IMR-90 (cell line): Measurements from ENCODE around the gene FAM174B. TPM values are rescaled to one million over a fixed set of nuclear protein-coding genes. Genes with fewer than 3 reads are reported as not detected.

ENCODE experiments used
- ATAC-seq: fragments of 200-7000 bp; cut with Tn5 transposase; 2 replicates; pipeline ENCODE4 v1.9.1; 2020; ENCODE audit warnings: low read depth, mild to moderate bottlenecking, moderate library complexity
- BruUV-seq: library from RNA; stranded (reverse); fragments of 400-500 nt; replicated peaks from 2 replicates; lab custom pipeline; 2021; lab: Mats Ljungman, UMichigan
- CTCF ChIA-PET: fragments of 300-600 bp; formaldehyde crosslinking; extraction: SDS; loops from one replicate; lab custom pipeline; 2021; ENCODE audit warnings: antibody characterized with exemption; lab: Yijun Ruan, JAX
- POLR2A ChIA-PET: fragments of 300-600 bp; sonication (Branson Sonifier 250); formaldehyde crosslinking; loops from one replicate; lab custom pipeline; 2022; ENCODE audit warnings: antibody characterized with exemption; ENCODE audit not compliant: unreplicated experiment; lab: Charles Lee
- DNase-seq: peaks from one replicate; pipeline ENCODE4 v3.0.0; 2013
- H2AFZ ChIP-seq: replicated peaks from 2 replicates; pipeline ENCODE3; 2013; ENCODE audit warnings: low read length, mild to moderate bottlenecking; ENCODE audit not compliant: poor library complexity
- H2AK5ac ChIP-seq: 2 replicates; pipeline ENCODE4 v1.6.1; 2013; ENCODE audit warnings: low read depth, low read length, inconsistent platforms
- H2AK9ac ChIP-seq: replicated peaks from 2 replicates; pipeline ENCODE3; 2013; ENCODE audit warnings: mild to moderate bottlenecking, low read depth, low read length, moderate library complexity; ENCODE audit not compliant: poor library complexity
- H2BK120ac ChIP-seq: 2 replicates; pipeline ENCODE4 v1.6.1; 2013; ENCODE audit warnings: low read depth, low read length, inconsistent platforms
- H2BK15ac ChIP-seq: 3 replicates; pipeline ENCODE4 v1.6.1; 2013; ENCODE audit warnings: low read depth, low read length, inconsistent platforms
- H2BK20ac ChIP-seq: 2 replicates; pipeline ENCODE4 v1.6.1; 2013; ENCODE audit warnings: low read depth, mild to moderate bottlenecking, inconsistent platforms, low read length, moderate library complexity
- H2BK5ac ChIP-seq: 2 replicates; pipeline ENCODE4 v1.6.1; 2013; ENCODE audit warnings: mild to moderate bottlenecking, low read depth, low read length, inconsistent platforms; ENCODE audit not compliant: poor library complexity, severe bottlenecking
- H3K14ac ChIP-seq: replicated peaks from 2 replicates; pipeline ENCODE4 v1.6.1; 2013; ENCODE audit warnings: low read depth, low read length, inconsistent platforms
- H3K18ac ChIP-seq: 2 replicates; pipeline ENCODE4 v1.6.1; 2013; ENCODE audit warnings: low read depth, low read length, control low read depth
- H3K23ac ChIP-seq: 2 replicates; pipeline ENCODE4 v1.6.1; 2013; ENCODE audit warnings: low read depth, low read length, inconsistent platforms
- H3K27ac ChIP-seq: 2 replicates; pipeline ENCODE4 v1.5.1; 2013; ENCODE audit warnings: mild to moderate bottlenecking, control low read depth, low read length; ENCODE audit not compliant: insufficient read depth
- H3K27me3 ChIP-seq: 2 replicates; pipeline ENCODE4 v1.6.1; 2013; ENCODE audit warnings: low read length; ENCODE audit not compliant: control insufficient read depth, insufficient read depth
- H3K36me3 ChIP-seq: 2 replicates; pipeline ENCODE4 v1.6.1; 2013; ENCODE audit warnings: low read length, mixed read lengths; ENCODE audit not compliant: control insufficient read depth, insufficient read depth
- H3K4ac ChIP-seq: 2 replicates; pipeline ENCODE4 v1.6.1; 2013; ENCODE audit warnings: low read depth, low read length, inconsistent platforms
- H3K4me1 ChIP-seq: 2 replicates; pipeline ENCODE4 v1.6.1; 2013; ENCODE audit warnings: low read length, mixed read lengths; ENCODE audit not compliant: control insufficient read depth, insufficient read depth
- H3K4me2 ChIP-seq: 2 replicates; pipeline ENCODE4 v1.6.1; 2013; ENCODE audit warnings: low read depth, mild to moderate bottlenecking, control low read depth, low read length, moderate library complexity
- H3K4me3 ChIP-seq: 2 replicates; pipeline ENCODE4 v1.5.1; 2013; ENCODE audit warnings: low read depth, mild to moderate bottlenecking, control low read depth, low read length, moderate library complexity; ENCODE audit not compliant: insufficient read depth
- H3K56ac ChIP-seq: 2 replicates; pipeline ENCODE4 v1.6.1; 2013; ENCODE audit warnings: low read length, inconsistent platforms; ENCODE audit not compliant: insufficient read depth; ENCODE audit errors: extremely low read depth
- H3K79me1 ChIP-seq, 2 experiments: 2 replicates each; pipeline ENCODE4 v1.6.1; 2013; ENCODE audit warnings: low read length in 2 of 2, inconsistent platforms in 1 of 2, low read depth in 1 of 2
- H3K9ac ChIP-seq: 2 replicates; pipeline ENCODE4 v1.6.1; 2013; ENCODE audit warnings: low read depth, low read length, control low read depth
- H3K9me1 ChIP-seq: 2 replicates; pipeline ENCODE4 v1.6.1; 2013; ENCODE audit warnings: low read length, inconsistent platforms; ENCODE audit not compliant: insufficient read depth
- H3K9me3 ChIP-seq: 2 replicates; pipeline ENCODE4 v1.6.1; 2013; ENCODE audit warnings: low read length; ENCODE audit not compliant: control insufficient read depth, insufficient read depth
- H4K20me1 ChIP-seq: 2 replicates; pipeline ENCODE4 v1.6.1; 2013; ENCODE audit warnings: low read length, inconsistent platforms; ENCODE audit not compliant: insufficient read depth
- H4K5ac ChIP-seq: 2 replicates; pipeline ENCODE4 v1.6.1; 2013; ENCODE audit warnings: mild to moderate bottlenecking, low read depth, low read length, control low read depth
- H4K8ac ChIP-seq, 2 experiments: 2 replicates each; pipeline ENCODE4 v1.6.1; 2013; ENCODE audit warnings: low read depth in 2 of 2, low read length in 2 of 2, control low read depth in 1 of 2, inconsistent platforms in 1 of 2
- H4K91ac ChIP-seq: 2 replicates; pipeline ENCODE4 v1.6.1; 2013; ENCODE audit warnings: low read depth, low read length, inconsistent platforms; ENCODE audit not compliant: insufficient read depth
- BHLHE40 ChIP-seq: fragments of 150-350 bp; IDR thresholded peaks from 2 replicates; pipeline ENCODE4 v1.6.1; 2016; ENCODE audit warnings: mild to moderate bottlenecking, low read depth, low read length
- CEBPB ChIP-seq: IDR thresholded peaks from 2 replicates; pipeline ENCODE4 v1.6.1; 2012; ENCODE audit warnings: low read depth, low read length, improper control_type of control experiment
- CHD1 ChIP-seq: IDR thresholded peaks from 2 replicates; pipeline ENCODE4 v1.6.1; 2012; ENCODE audit warnings: low read depth, low read length, improper control_type of control experiment
- CTCF ChIP-seq: conservative IDR thresholded peaks from 2 replicates; pipeline ENCODE4 v1.5.1; 2012; ENCODE audit warnings: mild to moderate bottlenecking, low read depth, low read length, improper control_type of control experiment
- FOS ChIP-seq: fragments of 150-350 bp; IDR thresholded peaks from 2 replicates; pipeline ENCODE4 v1.6.1; 2016; ENCODE audit warnings: low read depth, low read length
- MAZ ChIP-seq: IDR thresholded peaks from 2 replicates; pipeline ENCODE4 v1.6.1; 2012; ENCODE audit warnings: low read depth, mild to moderate bottlenecking, low read length, improper control_type of control experiment, moderate library complexity, borderline replicate concordance
- NFE2L2 ChIP-seq: fragments of 150-350 bp; IDR thresholded peaks from 2 replicates; pipeline ENCODE4 v1.6.1; 2016; ENCODE audit warnings: low read depth, mild to moderate bottlenecking, low read length
- RAD21 ChIP-seq: IDR thresholded peaks from 2 replicates; pipeline ENCODE4 v1.6.1; 2012; ENCODE audit warnings: low read length, improper control_type of control experiment
- RFX5 ChIP-seq: IDR thresholded peaks from 2 replicates; pipeline ENCODE4 v1.8.0; 2012; ENCODE audit warnings: low read depth, mild to moderate bottlenecking, low read length, moderate library complexity
- WGBS, 2 experiments: methylation state at CpG; one replicate each; pipeline versions ENCODE4 v1.1.5 to v1.1.7; 2013; ENCODE audit warnings: missing lambda C conversion rate in 2 of 2; ENCODE audit not compliant: insufficient read length in 1 of 2; ENCODE audit errors: extremely low coverage in 2 of 2; 5-methylcytosine and 5-hydroxymethylcytosine counted together
- dilution Hi-C: fragments of 300-500 bp; cut with HindIII; formaldehyde crosslinking; loops from one replicate; pipeline ENCODE4 v1.14.3; 2018; ENCODE audit warnings: low sequenced_read_pairs; ENCODE audit not compliant: unreplicated experiment
- in situ Hi-C: fragments of 300-500 bp; cut with MboI; formaldehyde crosslinking; loops from 3 replicates; pipeline ENCODE4 v1.14.3; 2019; ENCODE audit warnings: low sequenced_read_pairs, inconsistent platforms, mixed read lengths
- intact Hi-C: fragments of 100-400 bp; cut with micrococcal nuclease; formaldehyde crosslinking; loops from 2 replicates; pipeline ENCODE4 v1.10.0; 2022
- polyA plus RNA-seq, 3 experiments: library from polyadenylated mRNA; depleted of rRNA; stranded (reverse); fragments of >200 nt; gene quantifications; 2 replicates each; pipeline ENCODE4 v1.2.3, GENCODE V29; 2012; ENCODE audit warnings: low replicate concordance in 1 of 3
- total RNA-seq: library from RNA; depleted of rRNA; stranded (reverse); fragments of >200 nt; gene quantifications from 2 replicates; pipeline ENCODE4 v1.2.3, GENCODE V29; 2012
- TF ChIP-seq, protein P1 (sequence below): fragments of 150-350 bp; IDR thresholded peaks from 2 replicates; pipeline ENCODE4 v1.6.1; 2017; ENCODE audit warnings: mild to moderate bottlenecking, antibody characterized with exemption, low read length, low read depth

The FAM174B gene
- total and polyA plus RNA-seq, 2 of the 4 experiments (the other 2 are of a cell fraction): 0.18 to 0.56 TPM

- TF ChIP-seq MAZ (no peak), RFX5 (no peak), CTCF (no peak), RAD21 (no peak), CEBPB (no peak), BHLHE40 (no peak), FOS (no peak), CHD1 (no peak), NFE2L2 (no peak)
- TF ChIP-seq, protein P1, sequence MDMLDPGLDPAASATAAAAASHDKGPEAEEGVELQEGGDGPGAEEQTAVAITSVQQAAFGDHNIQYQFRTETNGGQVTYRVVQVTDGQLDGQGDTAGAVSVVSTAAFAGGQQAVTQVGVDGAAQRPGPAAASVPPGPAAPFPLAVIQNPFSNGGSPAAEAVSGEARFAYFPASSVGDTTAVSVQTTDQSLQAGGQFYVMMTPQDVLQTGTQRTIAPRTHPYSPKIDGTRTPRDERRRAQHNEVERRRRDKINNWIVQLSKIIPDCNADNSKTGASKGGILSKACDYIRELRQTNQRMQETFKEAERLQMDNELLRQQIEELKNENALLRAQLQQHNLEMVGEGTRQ: no peak
- no peaks in the 10 kb centered on the region for H3K9me3 ChIP-seq
- no peaks in the 10 kb centered on the region for H3K79me1 ChIP-seq
- CTCF ChIA-PET: no interaction called here
- H3K27me3 ChIP-seq: peaks cover 16% of the 10 kb centered on the region
- no peak overlapping the region for H3K27ac ChIP-seq
- H2BK20ac ChIP-seq: no peak overlapping the region
- no peak overlapping the region for H3K9ac ChIP-seq
- H4K5ac ChIP-seq: no peak overlapping the region
- H4K8ac ChIP-seq: no peak overlapping the region
- H2AK9ac ChIP-seq: no peak overlapping the region
- H3K23ac ChIP-seq: no peak overlapping the region
- H2BK15ac ChIP-seq: no peak overlapping the region
- no CpG with 5 or more reads among the region's 6 CpGs for WGBS, 2 experiments
- H3K4me1 ChIP-seq: peaks cover 4% of the 10 kb centered on the region; the same call in 1 of the 2 replicates
- H3K4ac ChIP-seq: no peak overlapping the region
- no peak for DNase-seq
- no peak overlapping the region for H3K56ac ChIP-seq
- H3K4me3 ChIP-seq: no peak overlapping the region
- H2BK120ac ChIP-seq: no peak overlapping the region
- H3K4me2 ChIP-seq: no peak overlapping the region
- no peak overlapping the region for H2BK5ac ChIP-seq
- dilution Hi-C loops (no loop called here), intact Hi-C loops (loop anchor here (2.0 kb wide), 1 partner anchor 13 kb away; no protein-coding TSS in a partner anchor), in situ Hi-C loops (no loop called here)
- no peak overlapping the region for H2AFZ ChIP-seq
- POLR2A ChIA-PET: no interaction called here
- no peaks in the 10 kb centered on the region for H3K9me1 ChIP-seq
- H4K20me1 ChIP-seq: no peaks in the 10 kb centered on the region
- H2AK5ac ChIP-seq: no peak overlapping the region
- H3K36me3 ChIP-seq: no peaks in the 10 kb centered on the region
- no peak overlapping the region for H3K14ac ChIP-seq
- H3K18ac ChIP-seq: no peak overlapping the region
- no peak for ATAC-seq
- H4K91ac ChIP-seq: no peak overlapping the region
- no TSS peak for BruUV-seq
Observed at GRCh38 chr15:92667970-92668485, 12.5 kb upstream of the FAM174B start.
